K562 (cell line): ENCODE data around the gene TRPV5. TPM values are rescaled to one million over a fixed set of nuclear protein-coding genes. Genes with fewer than 3 reads are reported as not detected.

Source experiments
- ATAC-seq: fragments of 200-7000 bp; cut with Tn5 transposase; 3 replicates; pipeline ENCODE4 v1.9.1; 2020; ENCODE audit warnings: moderate library complexity
- BruUV-seq: library from RNA; stranded (reverse); fragments of 400-500 nt; replicated peaks from 2 replicates; lab custom pipeline; 2021; lab: Mats Ljungman, UMichigan
- CTCF ChIA-PET: fragments of 300-600 bp; formaldehyde crosslinking; extraction: SDS; loops from one replicate; lab custom pipeline; 2021; ENCODE audit warnings: low intra/inter-chr PET ratio; lab: Yijun Ruan, JAX
- POLR2A ChIA-PET: fragments of 300-600, 350-650 bp; sonication (Branson Sonifier 250); formaldehyde crosslinking; extraction: SDS; loops from one replicate; lab custom pipeline; 2021; ENCODE audit warnings: antibody characterized with exemption, inconsistent platforms; lab: Yijun Ruan, JAX
- DNase-seq, 4 experiments: peaks; one replicate each; pipeline versions ENCODE4 v3.0.0 to v3.0.0-alpha.2; 2011 to 2018; ENCODE audit warnings: low spot score in 3 of 4, mixed read lengths in 3 of 4; ENCODE audit errors: extremely low read depth in 1 of 4
- FAIRE-seq: peaks from 2 replicates; lab custom pipeline; 2011; peaks lifted over from hg19 to GRCh38; lab: Jason Lieb, UNC
- H2AFZ ChIP-seq: 2 replicates; pipeline ENCODE4 v1.6.0; 2011; ENCODE audit warnings: low read depth, low read length, control low read depth, inconsistent platforms
- H3K27ac ChIP-seq: fragments of 200-600 bp; 3 replicates; pipeline ENCODE4 v1.8.0; 2011; ENCODE audit warnings: low read depth, mild to moderate bottlenecking, control low read depth, inconsistent platforms, low read length, moderate library complexity, mixed read lengths; ENCODE audit errors: extremely low read depth
- H3K27me3 ChIP-seq, 2 experiments: fragments of 300-600 bp in 1 of 2; 2 replicates in 1 of 2; 3 replicates in 1 of 2; pipeline versions ENCODE4 v1.6.0 to v1.8.0; 2011; ENCODE audit warnings: inconsistent platforms in 2 of 2, low read length in 2 of 2, mild to moderate bottlenecking in 1 of 2, mixed read lengths in 1 of 2, moderate library complexity in 1 of 2; ENCODE audit not compliant: control insufficient read depth in 2 of 2, insufficient read depth in 2 of 2
- H3K36me3 ChIP-seq: fragments of 300-600 bp; 3 replicates; pipeline ENCODE4 v1.8.0; 2011; ENCODE audit warnings: mild to moderate bottlenecking, low read length, inconsistent platforms; ENCODE audit not compliant: control insufficient read depth, insufficient read depth
- H3K4me1 ChIP-seq, 2 experiments: fragments of 200-600 bp in 1 of 2; replicated peaks in 1 of 2; 2 replicates in 1 of 2; 3 replicates in 1 of 2; pipeline versions ENCODE4 v1.5.1 to v1.8.0; 2011; ENCODE audit warnings: inconsistent platforms in 2 of 2, low read length in 2 of 2, mild to moderate bottlenecking in 1 of 2, mixed read lengths in 1 of 2, moderate library complexity in 1 of 2; ENCODE audit not compliant: control insufficient read depth in 2 of 2, insufficient read depth in 2 of 2
- H3K4me2 ChIP-seq: 2 replicates; pipeline ENCODE4 v1.6.1; 2011; ENCODE audit warnings: low read length, control low read depth, inconsistent platforms, mixed read lengths; ENCODE audit not compliant: insufficient read depth
- H3K4me3 ChIP-seq: fragments of 200-600 bp; sonication (generic), shearing (Covaris generic); 2 replicates; pipeline ENCODE4 v1.5.1; 2016; ENCODE audit warnings: control low read depth, inconsistent platforms
- H3K79me2 ChIP-seq: fragments of 200-600 bp; 3 replicates; pipeline ENCODE4 v1.8.0; 2011; ENCODE audit warnings: low read length, inconsistent platforms; ENCODE audit not compliant: control insufficient read depth, insufficient read depth
- H3K9ac ChIP-seq, 2 experiments: 2 replicates each; pipeline versions ENCODE4 v1.6.0 to v1.6.1; 2011; ENCODE audit warnings: low read depth in 2 of 2, low read length in 2 of 2, control low read depth in 1 of 2, inconsistent platforms in 1 of 2, mild to moderate bottlenecking in 1 of 2, mixed read lengths in 1 of 2; ENCODE audit not compliant: insufficient read depth in 1 of 2
- H3K9me1 ChIP-seq: one replicate; pipeline ENCODE4 v1.6.0; 2011; ENCODE audit warnings: inconsistent platforms, mild to moderate bottlenecking, low read length, moderate library complexity; ENCODE audit not compliant: control insufficient read depth, insufficient read depth
- H3K9me3 ChIP-seq: replicated peaks from 2 replicates; pipeline ENCODE4 v1.5.1; 2011; ENCODE audit warnings: low read depth, low read length, inconsistent platforms; ENCODE audit not compliant: control insufficient read depth, insufficient read depth
- H4K20me1 ChIP-seq: replicated peaks from 2 replicates; pipeline ENCODE4 v1.6.1; 2011; ENCODE audit warnings: low read length, inconsistent platforms, mixed read lengths; ENCODE audit not compliant: control insufficient read depth, insufficient read depth
- CREB1 ChIP-seq, 2 experiments: sonication (generic) in 1 of 2; formaldehyde crosslinking in 1 of 2; IDR thresholded peaks; 2 replicates each; pipeline versions ENCODE4 v1.6.1 to v1.8.0; 2012 to 2022; ENCODE audit warnings: inconsistent platforms in 1 of 2, mild to moderate bottlenecking in 1 of 2, missing genetic modification reagents in 1 of 2, moderate library complexity in 1 of 2
- CTBP1 ChIP-seq: fragments of 450-650 bp; IDR thresholded peaks from 2 replicates; pipeline ENCODE4 v1.6.1; 2016; ENCODE audit warnings: borderline replicate concordance
- EP300 ChIP-seq: IDR thresholded peaks from 2 replicates; pipeline ENCODE4 v1.6.1; 2012; ENCODE audit warnings: low read length, improper control_type of control experiment
- FOXJ3 ChIP-seq: sonication (generic); formaldehyde crosslinking; IDR thresholded peaks from 2 replicates; pipeline ENCODE4 v1.4.0; 2020; ENCODE audit warnings: mild to moderate bottlenecking, missing genetic modification reagents
- FOXM1 ChIP-seq, 2 experiments: fragments of 450-650 bp in 1 of 2; sonication (generic) in 1 of 2; formaldehyde crosslinking in 1 of 2; IDR thresholded peaks; 2 replicates each; pipeline versions ENCODE4 v1.6.1 to v1.9.0; 2017 to 2022; ENCODE audit warnings: low read depth in 2 of 2, mild to moderate bottlenecking in 2 of 2, missing genetic modification reagents in 1 of 2, moderate library complexity in 1 of 2
- MECOM ChIP-seq: fragments of 250-450 bp; sonication (Bioruptor Pico); IDR thresholded peaks from 2 replicates; pipeline ENCODE4 v1.8.0; 2022; ENCODE audit warnings: inconsistent platforms
- ZNF143 ChIP-seq: sonication (generic); formaldehyde crosslinking; IDR thresholded peaks from 2 replicates; pipeline ENCODE4 v1.9.0; 2022; ENCODE audit warnings: mild to moderate bottlenecking, missing genetic modification reagents
- ZNF316 ChIP-seq: fragments of 450-650 bp; IDR thresholded peaks from 2 replicates; pipeline ENCODE4 v1.6.1; 2016
- ZNF354B ChIP-seq: fragments of 250-450 bp; sonication (Bioruptor Pico); IDR thresholded peaks from 2 replicates; pipeline ENCODE4 v1.4.0; 2020
- ZNF507 ChIP-seq: conservative IDR thresholded peaks from 2 replicates; pipeline ENCODE4 v1.6.1; 2017; ENCODE audit warnings: missing genetic modification characterization, missing compliant biosample characterization
- WGBS: fragments of 100-300 bp; shearing (Covaris generic); methylation state at CpG from one replicate; pipeline ENCODE4 v1.1.6; 2016; ENCODE audit warnings: low coverage, mixed read lengths; ENCODE audit not compliant: insufficient coverage; ENCODE audit errors: missing lambda C conversion rate; 5-methylcytosine and 5-hydroxymethylcytosine counted together
- in situ Hi-C: fragments of 300-500 bp; cut with MboI; formaldehyde crosslinking; loops from 4 replicates; pipeline ENCODE4 v1.15.0; 2018; ENCODE audit warnings: inconsistent platforms, mixed read lengths
- intact Hi-C: fragments of 100-400 bp; cut with micrococcal nuclease; formaldehyde crosslinking; loops from 2 replicates; pipeline ENCODE4 v1.14.2; 2022
- polyA plus RNA-seq, 8 experiments: library from polyadenylated mRNA; depleted of rRNA in 4 of 8; stranded (reverse) in 5 of 8; unstranded in 3 of 8; fragments of >200 nt; fragmentation: Nextera tagmentation in 2 of 8; fragmentation: Illumina TruSeq in 1 of 8; extraction: Ambion mirVana in 2 of 8; extraction: Trizol in 1 of 8; gene quantifications; 2 replicates each; pipeline versions ENCODE4 v1.2.1 to v1.2.3, GENCODE V29; 2011 to 2014; ENCODE audit warnings: inconsistent platforms in 1 of 8, missing spikeins in 1 of 8
- total RNA-seq, 7 experiments: library from RNA; depleted of rRNA in 6 of 7; stranded (reverse); fragments of >200 nt in 6 of 7; fragmentation: Illumina TruSeq in 2 of 7; extraction: Trizol in 2 of 7; gene quantifications; 2 replicates each; pipeline versions ENCODE4 v1.2.1 to v1.2.3, GENCODE V29; 2011 to 2021; ENCODE audit warnings: low replicate concordance in 1 of 7
- TF ChIP-seq, protein P1 (sequence below): sonication (generic); IDR thresholded peaks from 2 replicates; pipeline ENCODE4 v1.6.1; 2016
- TF ChIP-seq, protein P2 (sequence below): fragments of 250-450 bp; sonication (Bioruptor Pico); IDR thresholded peaks from 2 replicates; pipeline ENCODE4 v1.6.1; 2021; ENCODE audit warnings: mild to moderate bottlenecking
- TF ChIP-seq, protein P3 (sequence below): sonication (generic); formaldehyde crosslinking; IDR thresholded peaks from 2 replicates; pipeline ENCODE4 v1.8.1; 2023; ENCODE audit warnings: mild to moderate bottlenecking, missing genetic modification reagents
- TF ChIP-seq, protein P4 (sequence below): fragments of 450-650 bp; IDR thresholded peaks from 2 replicates; pipeline ENCODE4 v1.6.1; 2016
- TF ChIP-seq, protein P5 (sequence below): fragments of 450-650 bp; conservative IDR thresholded peaks from 2 replicates; pipeline ENCODE4 v1.6.1; 2016; ENCODE audit warnings: missing genetic modification characterization, low read depth, mild to moderate bottlenecking, missing compliant biosample characterization, moderate library complexity
- TF ChIP-seq, protein P6 (sequence below): sonication (generic); formaldehyde crosslinking; IDR thresholded peaks from 2 replicates; pipeline ENCODE4 v1.8.0; 2022; ENCODE audit warnings: mild to moderate bottlenecking, missing genetic modification reagents

Gene TRPV5
- total and polyA plus RNA-seq, 9 of the 15 experiments (the other 6 are each of a cell fraction or from before 2014, with no cell fraction given): not detected

DNA sequence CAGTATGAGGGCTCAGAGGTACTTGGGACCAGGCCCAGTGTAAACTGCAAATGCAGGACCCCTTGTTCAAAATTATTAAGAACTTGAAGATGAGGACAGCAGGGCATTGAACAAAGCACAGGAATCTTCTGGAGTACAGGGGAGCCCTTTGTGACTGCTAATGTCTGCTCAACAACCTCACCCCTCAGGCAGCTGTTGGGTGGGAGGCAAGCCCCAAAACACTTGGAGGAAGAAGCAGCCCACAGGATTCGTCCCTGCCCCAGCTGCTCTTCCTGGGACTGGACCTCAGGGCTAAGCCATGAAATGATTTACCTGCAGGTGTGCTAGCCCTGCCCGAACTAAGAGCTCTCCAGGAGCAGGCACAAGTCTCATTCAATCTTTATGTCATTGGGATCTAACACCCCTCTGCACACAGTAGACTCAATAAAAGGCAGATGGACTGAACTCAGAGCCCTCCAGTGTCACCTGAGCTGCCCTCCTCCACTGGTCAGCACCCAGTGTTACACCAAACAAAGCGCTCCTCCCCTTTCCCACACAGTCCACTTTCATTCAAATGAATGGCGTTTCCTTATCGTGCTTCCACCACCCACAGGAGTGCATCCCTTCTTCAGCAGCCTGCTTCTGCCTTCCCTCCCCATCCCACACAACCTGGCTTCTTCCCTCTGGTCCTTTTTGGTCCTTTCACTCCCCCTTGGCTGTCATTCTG lies 1.0 kb downstream of the TRPV5 start:
- peaks cover 4% of the 10 kb centered on the region; the same call in 1 of the 2 replicates for H4K20me1 ChIP-seq
- CTCF ChIA-PET: interaction anchor here (1.0 kb wide), 1 partner anchor 71 kb away, joined by 3 read pairs; no protein-coding TSS in a partner anchor
- in situ Hi-C loops: no loop called here
- no peaks in the 10 kb centered on the region for H3K9me1 ChIP-seq
- H2AFZ ChIP-seq: no peak overlapping the region
- H3K4me2 ChIP-seq: no peak overlapping the region
- WGBS: 1% methylated on average over 5 of the region's 5 CpGs
- BruUV-seq: no TSS peak
- H3K27me3 ChIP-seq: peaks cover 28 to 49% of the 10 kb centered on the region in 2 experiments
- no peak overlapping the region for H3K4me3 ChIP-seq
- no peaks in the 10 kb centered on the region for H3K9me3 ChIP-seq
- H3K4me1 ChIP-seq: peaks cover 3% of the 10 kb centered on the region in 2 experiments; a peak in 1 of 5 replicates
- intact Hi-C loops: no loop called here
- no peak overlapping the region for H3K27ac ChIP-seq
- H3K9ac ChIP-seq: no peak overlapping the region
- no peaks in the 10 kb centered on the region for H3K79me2 ChIP-seq
- DNase-seq (peak; percentile 43 to 55 (median 46)), FAIRE-seq (no peak), ATAC-seq (peak; percentile 77)
- no peaks in the 10 kb centered on the region for H3K36me3 ChIP-seq
- POLR2A ChIA-PET: interaction anchor here (0.6 to 1.4 kb wide), 2 partner anchors 10 to 21 kb away, joined by 3 to 4 read pairs; no protein-coding TSS in a partner anchor
- TF ChIP-seq, protein P1, sequence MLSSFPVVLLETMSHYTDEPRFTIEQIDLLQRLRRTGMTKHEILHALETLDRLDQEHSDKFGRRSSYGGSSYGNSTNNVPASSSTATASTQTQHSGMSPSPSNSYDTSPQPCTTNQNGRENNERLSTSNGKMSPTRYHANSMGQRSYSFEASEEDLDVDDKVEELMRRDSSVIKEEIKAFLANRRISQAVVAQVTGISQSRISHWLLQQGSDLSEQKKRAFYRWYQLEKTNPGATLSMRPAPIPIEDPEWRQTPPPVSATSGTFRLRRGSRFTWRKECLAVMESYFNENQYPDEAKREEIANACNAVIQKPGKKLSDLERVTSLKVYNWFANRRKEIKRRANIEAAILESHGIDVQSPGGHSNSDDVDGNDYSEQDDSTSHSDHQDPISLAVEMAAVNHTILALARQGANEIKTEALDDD: no peak
- TF ChIP-seq ZNF143 (CRISPR knock-in tag) (no peak), CTBP1 (0 out of 2 replicates have a peak, but pooled peaks have one; percentile 22), EP300 (no peak), MECOM (no peak), FOXM1 (IDR thresholded peaks at IDR 0.05; ENCODE audit: low read depth) (no peak), FOXM1 (CRISPR knock-in tag; IDR thresholded peaks at IDR 0.05; ENCODE audit: low read depth) (0 out of 2 replicates have a peak, but pooled peaks have one; percentile 22), ZNF507 (no peak), FOXJ3 (CRISPR knock-in tag) (no peak), ZNF316 (no peak), ZNF354B (CRISPR knock-in tag) (no peak), CREB1 (IDR thresholded peaks at IDR 0.05) (no peak), CREB1 (CRISPR knock-in tag; IDR thresholded peaks at IDR 0.05) (no peak)
- TF ChIP-seq, protein P2, sequence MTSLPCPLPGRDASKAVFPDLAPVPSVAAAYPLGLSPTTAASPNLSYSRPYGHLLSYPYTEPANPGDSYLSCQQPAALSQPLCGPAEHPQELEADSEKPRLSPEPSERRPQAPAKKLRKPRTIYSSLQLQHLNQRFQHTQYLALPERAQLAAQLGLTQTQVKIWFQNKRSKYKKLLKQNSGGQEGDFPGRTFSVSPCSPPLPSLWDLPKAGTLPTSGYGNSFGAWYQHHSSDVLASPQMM: no peak
- TF ChIP-seq, protein P3, sequence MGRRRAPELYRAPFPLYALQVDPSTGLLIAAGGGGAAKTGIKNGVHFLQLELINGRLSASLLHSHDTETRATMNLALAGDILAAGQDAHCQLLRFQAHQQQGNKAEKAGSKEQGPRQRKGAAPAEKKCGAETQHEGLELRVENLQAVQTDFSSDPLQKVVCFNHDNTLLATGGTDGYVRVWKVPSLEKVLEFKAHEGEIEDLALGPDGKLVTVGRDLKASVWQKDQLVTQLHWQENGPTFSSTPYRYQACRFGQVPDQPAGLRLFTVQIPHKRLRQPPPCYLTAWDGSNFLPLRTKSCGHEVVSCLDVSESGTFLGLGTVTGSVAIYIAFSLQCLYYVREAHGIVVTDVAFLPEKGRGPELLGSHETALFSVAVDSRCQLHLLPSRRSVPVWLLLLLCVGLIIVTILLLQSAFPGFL (CRISPR knock-in tag): no peak
- TF ChIP-seq, protein P4, sequence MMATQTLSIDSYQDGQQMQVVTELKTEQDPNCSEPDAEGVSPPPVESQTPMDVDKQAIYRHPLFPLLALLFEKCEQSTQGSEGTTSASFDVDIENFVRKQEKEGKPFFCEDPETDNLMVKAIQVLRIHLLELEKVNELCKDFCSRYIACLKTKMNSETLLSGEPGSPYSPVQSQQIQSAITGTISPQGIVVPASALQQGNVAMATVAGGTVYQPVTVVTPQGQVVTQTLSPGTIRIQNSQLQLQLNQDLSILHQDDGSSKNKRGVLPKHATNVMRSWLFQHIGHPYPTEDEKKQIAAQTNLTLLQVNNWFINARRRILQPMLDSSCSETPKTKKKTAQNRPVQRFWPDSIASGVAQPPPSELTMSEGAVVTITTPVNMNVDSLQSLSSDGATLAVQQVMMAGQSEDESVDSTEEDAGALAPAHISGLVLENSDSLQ: peak; percentile 34
- TF ChIP-seq, protein P5, sequence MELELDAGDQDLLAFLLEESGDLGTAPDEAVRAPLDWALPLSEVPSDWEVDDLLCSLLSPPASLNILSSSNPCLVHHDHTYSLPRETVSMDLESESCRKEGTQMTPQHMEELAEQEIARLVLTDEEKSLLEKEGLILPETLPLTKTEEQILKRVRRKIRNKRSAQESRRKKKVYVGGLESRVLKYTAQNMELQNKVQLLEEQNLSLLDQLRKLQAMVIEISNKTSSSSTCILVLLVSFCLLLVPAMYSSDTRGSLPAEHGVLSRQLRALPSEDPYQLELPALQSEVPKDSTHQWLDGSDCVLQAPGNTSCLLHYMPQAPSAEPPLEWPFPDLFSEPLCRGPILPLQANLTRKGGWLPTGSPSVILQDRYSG (tag): no peak
- TF ChIP-seq, protein P6, sequence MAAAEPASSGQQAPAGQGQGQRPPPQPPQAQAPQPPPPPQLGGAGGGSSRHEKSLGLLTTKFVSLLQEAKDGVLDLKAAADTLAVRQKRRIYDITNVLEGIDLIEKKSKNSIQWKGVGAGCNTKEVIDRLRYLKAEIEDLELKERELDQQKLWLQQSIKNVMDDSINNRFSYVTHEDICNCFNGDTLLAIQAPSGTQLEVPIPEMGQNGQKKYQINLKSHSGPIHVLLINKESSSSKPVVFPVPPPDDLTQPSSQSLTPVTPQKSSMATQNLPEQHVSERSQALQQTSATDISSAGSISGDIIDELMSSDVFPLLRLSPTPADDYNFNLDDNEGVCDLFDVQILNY (CRISPR knock-in tag): no peak
